Stimulated activated CD4-positive, alpha-beta T cell treated with anti-CD3 and anti-CD28 coated beads, Interleukin-2, amount 100 ng/mL, for 4 hours (primary cell): Measurements from ENCODE around the gene NFIB.

ENCODE experiments used
- DNase-seq: peaks from one replicate; pipeline ENCODE4 v3.0.0-alpha.2; 2020; ENCODE audit warnings: low read depth

The NFIB gene

DNA sequence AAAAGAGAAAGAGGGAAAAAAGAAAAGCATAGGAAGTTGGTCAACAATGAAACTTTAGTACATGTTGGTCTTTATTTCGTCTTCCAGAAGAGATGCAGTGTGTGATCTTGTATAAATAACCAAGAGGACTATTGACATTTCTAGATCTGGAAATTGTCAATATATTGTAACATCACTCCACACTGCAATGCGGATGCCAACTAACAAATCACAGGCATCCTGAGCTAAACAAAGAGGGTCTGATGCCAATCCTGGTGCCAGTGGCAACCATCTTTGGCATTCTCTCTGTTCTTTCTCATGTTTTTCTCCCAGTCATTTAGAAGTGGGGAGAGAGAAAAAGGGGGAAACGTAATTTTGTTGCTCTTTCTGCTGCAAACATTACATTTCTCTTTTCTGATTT is 9.7 kb downstream of the NFIB start:
- DNase-seq, result no peak

- DNase-seq, result no peak
Measured at GRCh38 chr9:14303521-14303920, 10.4 kb downstream of the NFIB start.

GRCh38 chr9:14303100-14303499 is 10.8 kb downstream of the NFIB start:
- DNase-seq, result no peak

- DNase-seq, result no peak
Measured at GRCh38 chr9:14302405-14302804, 11.5 kb downstream of the NFIB start.

DNA sequence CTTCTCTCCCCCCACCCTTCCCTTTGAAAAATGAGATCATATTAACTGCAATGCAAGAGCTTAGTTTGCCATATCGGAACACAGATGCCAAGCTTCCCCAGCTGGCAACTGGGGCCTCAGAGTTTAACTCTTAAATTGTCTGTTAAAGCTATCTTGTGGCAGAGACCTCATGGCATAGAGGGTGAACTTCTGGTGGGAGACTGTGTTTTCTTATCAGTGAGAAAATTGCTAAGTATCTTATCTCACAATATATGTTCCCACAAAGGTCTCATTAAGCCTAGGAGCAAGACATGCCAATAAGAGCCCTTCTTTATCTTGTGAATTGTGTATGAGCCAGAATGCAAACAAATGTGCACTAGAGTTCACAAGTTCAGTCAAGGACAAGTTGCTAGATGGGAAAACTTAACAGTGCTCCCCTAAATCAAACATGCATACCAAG is 12.3 kb downstream of the NFIB start:
- no peak for DNase-seq

GRCh38 chr9:14301006-14301405 is 12.9 kb downstream of the NFIB start:
- no peak for DNase-seq

DNA sequence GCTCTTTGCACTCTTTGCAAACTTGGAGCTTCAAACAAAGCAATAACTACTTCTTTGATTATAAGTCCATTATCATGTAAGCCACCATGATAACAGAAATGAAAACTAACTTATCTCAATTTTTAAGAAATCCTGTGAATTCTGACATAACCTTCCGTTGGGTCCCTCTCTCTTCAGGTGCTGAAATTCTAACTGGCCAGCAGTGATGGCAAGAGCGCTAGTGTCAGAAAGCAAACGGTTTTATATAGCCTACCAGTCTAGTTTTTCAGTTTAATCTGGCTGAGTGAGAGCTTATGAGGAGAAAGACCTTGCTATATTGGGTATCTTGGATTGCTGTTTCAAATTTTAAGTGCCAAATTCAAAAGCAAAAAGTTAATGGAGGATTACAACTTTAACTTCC is 13.4 kb downstream of the NFIB start:
- no peak for DNase-seq

DNA sequence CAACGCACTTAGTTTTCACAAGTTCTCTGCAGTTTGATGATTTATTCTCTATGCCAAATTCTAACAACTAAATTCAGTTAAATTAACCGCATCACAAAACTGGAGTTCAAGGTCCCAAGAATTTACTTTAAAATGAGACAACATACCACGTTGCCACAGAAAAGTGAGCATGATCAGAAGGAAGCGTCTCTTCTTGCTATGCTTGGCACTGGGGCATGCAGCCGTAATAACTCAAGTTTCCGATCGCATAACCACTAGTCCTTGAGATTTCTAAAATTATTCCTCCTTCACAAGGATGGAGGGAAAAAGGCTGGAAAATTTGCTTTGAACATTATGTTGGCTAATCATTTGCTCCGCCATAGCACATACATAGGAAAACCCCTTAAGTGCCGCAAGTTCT is 13.9 kb downstream of the NFIB start:
- no peak for DNase-seq

DNA sequence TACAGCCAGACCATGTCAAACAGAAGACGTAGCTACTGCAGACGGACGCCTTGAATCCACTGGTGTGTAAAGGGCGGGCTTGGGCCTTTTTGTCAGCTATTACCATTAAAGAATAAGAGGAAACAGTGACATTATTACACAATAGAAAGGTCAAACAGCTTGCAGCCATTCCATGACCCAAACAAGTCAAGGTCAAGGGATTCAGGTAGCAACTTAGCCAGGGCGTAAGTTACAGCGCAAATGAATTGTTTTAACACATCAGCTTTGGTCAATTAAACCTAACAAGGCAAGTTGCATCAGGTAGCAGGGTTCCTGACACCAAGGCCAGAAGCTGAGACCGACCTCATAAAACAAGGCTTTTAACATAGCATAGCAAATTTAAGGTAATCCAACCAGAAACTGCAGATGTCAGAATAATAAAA is 15.3 kb downstream of the NFIB start:
- no peak for DNase-seq

DNA sequence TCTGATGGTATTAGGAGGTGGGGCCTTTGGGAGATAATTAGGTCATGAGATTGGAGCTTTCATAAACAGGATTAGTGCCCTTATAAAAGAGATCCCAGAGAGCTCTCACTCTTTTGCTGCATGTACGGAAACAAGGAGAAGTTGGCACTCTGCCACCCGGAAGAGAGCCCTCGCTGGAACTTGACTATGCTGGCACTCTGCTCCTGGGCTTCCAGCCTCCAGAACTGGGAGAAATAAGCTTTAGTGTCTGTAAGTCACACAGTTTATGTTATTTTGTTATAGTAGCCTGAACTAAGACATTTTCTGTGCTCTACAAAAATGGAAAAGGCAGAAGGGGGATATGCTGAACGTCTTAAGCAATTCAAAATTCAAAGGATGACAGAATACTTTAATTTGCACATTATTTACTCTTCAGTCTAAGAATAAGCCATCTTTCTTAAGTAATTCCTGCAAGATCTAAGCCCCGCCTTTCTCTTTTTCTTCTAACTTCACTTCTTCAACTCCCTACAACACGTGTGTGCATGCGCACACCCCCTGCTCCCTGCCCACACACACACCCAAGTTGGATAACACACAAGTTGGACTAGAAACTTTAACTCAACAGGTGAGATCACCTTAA is 17.3 kb downstream of the NFIB start:
- no peak for DNase-seq

DNA sequence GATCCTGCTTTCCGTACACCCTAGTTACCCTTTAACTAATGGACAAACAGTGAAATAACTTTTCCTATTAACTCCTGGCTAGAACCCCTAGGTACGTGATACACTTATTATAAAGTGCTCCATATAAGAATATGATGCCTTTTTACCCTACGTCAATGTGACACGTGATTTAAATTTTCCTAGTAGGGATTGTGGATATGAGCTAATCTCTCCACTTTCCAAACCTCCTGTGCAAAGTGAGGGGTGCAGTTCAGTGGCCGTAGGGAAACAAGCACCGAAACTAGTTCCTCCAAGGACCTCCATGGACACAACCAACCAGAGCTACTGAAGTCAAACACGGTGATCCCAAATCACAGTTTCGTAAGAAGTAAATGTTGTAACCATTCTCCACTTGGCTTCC is 19.3 kb downstream of the NFIB start:
- no peak for DNase-seq

DNA sequence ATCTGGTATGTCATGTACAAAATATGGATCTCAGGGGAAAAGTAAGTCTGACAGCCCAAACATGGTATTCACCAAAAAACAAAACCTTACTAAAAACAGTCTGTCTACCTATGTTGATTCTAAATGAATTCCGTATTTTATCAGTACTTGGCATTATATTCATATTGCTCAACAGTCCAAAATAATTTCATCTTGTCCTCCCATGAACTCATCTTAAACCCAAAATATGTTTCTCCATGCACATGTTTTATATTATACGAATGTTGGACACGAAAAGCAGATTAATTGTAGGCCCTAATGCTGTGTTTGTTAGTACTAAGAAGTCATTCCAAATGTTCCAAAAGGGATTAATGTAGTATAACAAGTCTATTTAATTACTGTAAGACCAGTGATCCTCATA is 20.1 kb downstream of the NFIB start:
- no peak for DNase-seq

DNA sequence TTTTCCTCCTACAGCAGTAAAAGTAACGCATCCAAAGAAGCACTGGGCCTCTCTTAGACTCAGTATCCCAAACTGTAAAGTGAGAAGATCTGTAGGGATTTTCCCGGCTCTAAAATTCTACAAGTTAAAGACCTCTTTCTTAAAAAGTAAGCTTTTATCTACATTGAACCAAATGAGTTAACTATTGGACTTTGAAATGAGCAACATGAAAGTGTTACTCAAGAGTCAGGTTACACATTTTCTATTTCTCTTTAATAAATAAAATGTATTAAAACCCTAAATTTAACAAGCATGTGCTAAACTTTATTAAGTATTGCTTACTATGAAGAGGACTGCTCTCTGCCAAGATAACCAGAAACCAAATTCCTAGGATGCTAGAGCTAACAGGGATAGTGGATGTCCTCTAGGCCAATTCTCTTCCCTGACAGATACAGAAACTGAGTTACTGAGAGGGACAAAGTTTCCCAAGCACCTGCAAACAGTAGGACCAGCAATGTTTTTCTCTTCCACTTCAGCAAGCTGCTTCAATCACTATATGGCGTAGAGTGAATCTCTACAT is 21.7 kb downstream of the NFIB start:
- no peak for DNase-seq

- no peak for DNase-seq
Measured at GRCh38 chr9:14289916-14290315, 24.0 kb downstream of the NFIB start.

GRCh38 chr9:14288433-14288832 is 25.5 kb downstream of the NFIB start:
- DNase-seq, result no peak

- DNase-seq, result no peak
Measured at GRCh38 chr9:14286121-14286520, 27.8 kb downstream of the NFIB start.

GRCh38 chr9:14283276-14283675 is 30.7 kb downstream of the NFIB start:
- DNase-seq, result no peak

- DNase-seq, result no peak
Measured at GRCh38 chr9:14281876-14282275, 32.1 kb downstream of the NFIB start.

DNA sequence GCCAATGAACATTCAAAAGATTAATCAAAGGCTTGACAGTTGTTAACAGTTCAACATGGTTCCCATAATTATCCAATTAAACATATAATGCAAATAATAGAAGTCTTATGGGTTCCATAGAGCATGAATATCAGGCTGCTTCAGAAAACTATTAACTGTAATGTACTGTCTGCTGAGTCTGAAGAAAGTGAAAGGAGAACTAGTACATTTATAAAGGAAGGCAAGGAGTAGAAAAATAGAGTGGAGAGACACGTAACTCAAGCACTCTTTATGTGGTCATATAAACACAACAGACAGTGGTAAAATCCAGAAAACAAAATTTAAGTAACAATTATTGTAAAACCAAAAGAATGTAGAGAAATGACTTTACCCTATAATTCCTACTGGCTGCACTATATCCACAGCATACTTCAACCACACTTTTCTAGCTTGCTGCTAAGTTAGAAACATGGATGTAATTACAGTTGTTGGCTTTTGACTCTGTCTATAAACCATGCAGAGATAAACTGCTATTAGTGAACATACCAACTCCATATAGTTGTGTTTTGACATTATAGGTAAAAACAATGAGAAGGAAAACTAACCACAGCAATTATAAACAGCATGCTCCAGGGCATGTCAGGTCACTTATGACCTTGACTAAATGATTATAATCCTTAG is 32.7 kb downstream of the NFIB start:
- no peak for DNase-seq

DNA sequence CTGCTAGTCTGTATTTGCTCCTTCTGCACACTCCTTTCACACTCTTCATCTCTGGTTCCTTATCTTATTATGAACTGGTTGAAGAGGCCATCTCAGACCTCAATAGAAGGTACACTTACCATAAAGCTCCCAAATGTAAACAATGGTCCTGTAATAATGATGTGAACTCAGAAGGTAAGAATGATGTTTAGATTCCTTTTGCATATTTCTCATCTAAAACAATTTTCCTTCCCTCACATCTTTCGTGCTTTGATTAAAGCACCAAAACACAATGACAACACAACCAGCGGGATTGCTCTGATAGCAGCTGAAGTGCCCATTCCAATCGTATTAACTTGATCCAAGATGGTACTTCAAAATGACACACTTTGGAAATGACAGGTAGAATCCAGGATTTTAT is 34.3 kb downstream of the NFIB start:
- DNase-seq, result no peak

DNA sequence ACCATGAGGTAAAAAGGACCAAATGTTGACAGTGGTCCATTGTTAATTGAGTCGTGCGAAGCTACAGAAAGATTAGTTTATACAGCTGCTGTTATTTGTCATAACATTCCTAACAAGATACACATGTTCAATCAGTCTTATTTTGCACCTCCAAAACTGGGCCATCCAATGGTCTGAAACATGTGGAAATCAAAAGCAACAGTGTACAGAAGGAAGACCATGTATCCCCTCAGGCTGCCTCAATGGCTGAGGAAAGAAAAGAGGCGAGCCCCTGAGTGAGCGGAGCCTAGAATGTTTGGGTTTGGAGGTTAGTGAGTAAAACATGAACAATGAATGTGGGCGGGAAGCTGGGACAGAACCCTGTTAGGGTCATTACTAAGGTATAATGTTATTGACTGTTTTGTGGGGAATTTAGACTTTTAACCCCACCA is 35.6 kb downstream of the NFIB start:
- DNase-seq, result no peak

DNA sequence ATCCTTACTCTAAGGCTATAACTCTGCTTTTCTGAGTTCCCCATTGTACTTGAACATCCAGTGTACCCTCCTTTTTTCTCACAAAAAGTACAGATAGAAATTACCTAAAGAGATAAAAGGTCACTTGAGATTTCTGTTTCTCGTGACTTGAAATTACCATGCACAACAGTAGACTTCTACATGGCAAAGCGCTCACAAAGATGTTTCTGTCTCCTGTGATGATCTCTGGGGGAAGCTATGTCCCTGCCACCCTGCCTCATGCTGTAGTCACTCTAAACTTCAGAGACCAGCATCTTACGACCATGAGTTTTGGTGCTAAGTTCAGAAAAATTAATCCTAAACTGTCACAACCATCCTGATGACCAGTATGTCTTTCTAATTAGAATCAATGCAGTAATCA is 36.2 kb downstream of the NFIB start:
- DNase-seq, result no peak

DNA sequence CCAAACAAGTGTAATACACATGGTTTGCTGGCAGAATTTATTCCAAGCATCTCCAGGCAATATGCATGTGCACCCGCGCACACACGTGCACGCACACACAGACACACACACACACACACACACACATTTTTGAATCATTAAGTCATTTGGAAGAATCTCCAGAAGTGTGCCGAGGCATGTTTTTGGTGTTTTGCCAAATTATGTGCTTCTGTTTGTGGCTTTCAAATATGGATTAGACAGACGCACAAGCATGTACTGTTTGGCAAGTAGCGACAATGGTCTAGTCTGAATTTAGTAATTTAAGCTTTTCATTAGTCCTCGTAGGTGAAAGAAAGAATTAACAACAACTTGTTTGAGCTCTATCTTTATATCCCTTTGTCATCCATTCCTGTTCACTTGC is 36.7 kb downstream of the NFIB start:
- no peak for DNase-seq

DNA sequence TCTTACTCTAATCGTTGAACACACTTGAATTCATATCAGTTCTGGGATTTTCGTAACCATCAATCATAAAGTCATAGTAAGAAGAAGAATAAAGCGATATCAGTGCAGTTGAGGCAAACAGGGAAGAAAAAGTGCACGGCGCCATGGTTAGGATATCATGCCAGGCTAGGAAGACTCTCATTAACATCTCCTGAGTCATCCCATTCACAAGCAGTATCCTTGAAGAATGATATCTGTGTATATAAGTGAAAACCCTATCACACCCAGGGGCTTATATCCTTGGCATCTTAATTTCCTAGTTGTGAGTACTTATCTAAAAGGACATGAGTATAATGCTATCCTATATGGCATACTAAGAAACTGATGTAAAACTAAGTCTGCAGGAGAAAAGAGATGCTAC is 38.6 kb downstream of the NFIB start:
- no peak for DNase-seq
